Hematopoietic multipotent progenitor cell treated with erythropoietin and hydrocortisone succinate and interleukin-3 and kit ligand, for 4 days (in vitro differentiated cells): ENCODE results near the gene SEZ6L.

Experiments used
- DNase-seq: peaks from one replicate; pipeline ENCODE4 v3.0.0-alpha.2; 2015

SEZ6L gene

DNA sequence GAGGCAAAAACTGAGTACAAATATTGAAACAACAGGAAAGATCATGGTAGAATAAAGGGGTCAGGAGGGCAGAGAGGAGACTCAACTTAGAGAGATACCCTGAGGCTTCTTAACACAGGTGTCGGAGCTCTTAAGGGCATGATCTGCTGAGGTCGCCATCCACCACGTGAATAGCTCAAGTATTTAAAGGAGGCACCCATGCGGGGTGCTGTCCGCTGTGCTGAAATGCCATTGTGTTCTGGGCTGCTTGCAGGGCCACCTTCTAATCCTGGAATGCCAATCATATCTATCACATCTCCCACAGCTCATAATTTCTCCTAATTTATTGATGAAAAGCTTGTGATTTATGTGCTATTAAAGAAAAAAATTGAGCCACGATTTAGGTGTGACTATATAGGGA is 90.2 kb downstream of the SEZ6L start:
- DNase-seq = peak; percentile 62

GRCh38 chr22:26264162-26264561 is 94.9 kb downstream of the SEZ6L start:
- DNase-seq = no peak

DNA sequence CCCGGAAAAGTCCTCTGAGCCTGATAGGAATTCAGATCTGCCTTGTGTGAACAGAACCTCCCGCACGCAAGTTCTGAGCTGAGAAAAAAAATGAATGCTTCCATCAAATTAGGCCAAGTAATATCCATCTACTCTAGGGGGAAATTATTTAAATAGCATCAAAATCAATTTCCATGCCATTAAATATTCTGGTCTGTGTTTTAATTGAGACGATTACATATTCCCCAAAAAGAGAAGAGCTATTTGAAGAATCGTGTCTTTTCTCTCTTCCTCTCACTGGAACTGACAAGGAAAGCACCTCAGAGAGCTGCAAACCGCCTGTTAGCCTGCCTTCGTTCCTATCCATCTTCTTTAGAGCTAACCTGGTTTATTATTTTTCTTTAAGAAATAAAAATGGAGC is 96.0 kb downstream of the SEZ6L start:
- no peak for DNase-seq

GRCh38 chr22:26265909-26266308 is 96.6 kb downstream of the SEZ6L start:
- DNase-seq = no peak

- DNase-seq = no peak
Observed at GRCh38 chr22:26267856-26268255, 98.6 kb downstream of the SEZ6L start.

DNA sequence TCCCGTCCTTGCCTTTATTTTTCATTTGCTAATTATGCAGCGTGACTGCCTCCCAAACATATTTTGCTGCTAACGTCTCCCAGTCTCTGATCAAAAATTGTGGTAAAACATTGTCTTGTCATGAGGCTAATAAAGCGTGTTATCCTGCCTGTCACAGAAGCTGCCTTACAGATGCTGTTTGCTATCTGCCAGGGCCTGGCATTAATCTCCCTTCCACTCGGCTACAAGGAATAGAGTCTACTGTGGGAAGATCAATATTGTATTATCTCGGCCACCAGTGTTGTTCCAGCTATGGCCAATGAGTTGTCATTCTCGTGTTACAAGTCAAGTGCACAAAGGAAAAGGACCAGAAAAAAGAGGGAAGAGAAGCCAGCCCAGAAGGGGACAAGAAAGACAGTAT is 100.3 kb downstream of the SEZ6L start:
- DNase-seq = no peak

- no peak for DNase-seq
Observed at GRCh38 chr22:26271427-26271826, 102.2 kb downstream of the SEZ6L start.

DNA sequence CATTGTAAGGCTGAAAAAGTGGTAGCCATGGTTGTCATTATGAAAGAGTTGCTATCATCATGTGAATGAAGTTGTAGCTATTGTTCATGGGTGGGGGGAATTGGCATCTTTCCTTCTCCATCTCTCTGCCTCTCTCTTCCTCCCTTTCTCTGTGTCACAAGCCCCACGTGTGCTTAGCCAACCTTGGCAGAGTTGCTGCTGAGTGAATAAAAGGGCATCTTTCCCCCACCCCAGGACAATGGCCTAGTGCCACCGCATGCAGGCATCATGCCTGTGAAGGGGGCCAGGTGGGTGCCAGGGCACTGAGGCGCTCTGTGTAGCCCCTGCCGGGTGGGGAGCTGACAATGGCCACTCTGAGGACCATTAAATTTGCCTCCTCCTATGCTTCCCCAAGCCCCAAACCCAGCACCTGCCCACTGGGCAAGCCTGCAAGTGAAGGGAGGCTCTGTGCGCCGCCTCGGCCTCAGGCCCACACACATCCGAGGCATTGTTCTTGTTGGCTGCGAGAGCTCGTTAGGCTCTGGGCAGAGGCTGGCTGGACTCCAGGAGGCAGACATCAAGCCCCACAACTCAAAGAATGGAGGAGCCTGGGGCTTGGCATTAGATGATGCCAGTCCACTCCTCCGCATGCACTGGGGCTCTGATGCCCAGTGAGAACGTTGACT is 103.9 kb downstream of the SEZ6L start:
- no peak for DNase-seq

- DNase-seq = no peak
Observed at GRCh38 chr22:26276529-26277160, 107.4 kb downstream of the SEZ6L start.

DNA sequence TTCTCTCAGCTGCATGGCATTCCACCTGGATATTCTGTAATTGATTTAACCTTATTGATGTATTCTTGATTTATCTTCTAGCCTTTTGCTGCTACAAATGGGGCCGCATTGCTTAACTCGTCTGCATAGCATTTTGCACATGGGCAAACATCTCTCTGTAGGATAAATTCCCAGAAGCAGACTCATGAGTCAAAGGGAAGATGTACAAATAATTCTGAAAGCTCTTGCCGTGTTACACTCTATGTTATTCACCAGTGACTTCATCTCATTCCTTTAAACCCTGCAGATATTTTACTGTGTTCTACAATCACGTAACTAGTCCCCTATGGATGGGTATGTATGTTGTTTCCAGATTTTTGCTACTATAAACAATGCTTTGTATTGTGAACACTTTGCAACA is 112.7 kb downstream of the SEZ6L start:
- no peak for DNase-seq

GRCh38 chr22:26283330-26283729 is 114.1 kb downstream of the SEZ6L start:
- no peak for DNase-seq

GRCh38 chr22:26285632-26286031 is 116.4 kb downstream of the SEZ6L start:
- DNase-seq = no peak

GRCh38 chr22:26286091-26286820 is 117.0 kb downstream of the SEZ6L start:
- no peak for DNase-seq

GRCh38 chr22:26287382-26288225 is 118.3 kb downstream of the SEZ6L start:
- no peak for DNase-seq

- no peak for DNase-seq
Observed at GRCh38 chr22:26289611-26290101, 120.4 kb downstream of the SEZ6L start.

DNA sequence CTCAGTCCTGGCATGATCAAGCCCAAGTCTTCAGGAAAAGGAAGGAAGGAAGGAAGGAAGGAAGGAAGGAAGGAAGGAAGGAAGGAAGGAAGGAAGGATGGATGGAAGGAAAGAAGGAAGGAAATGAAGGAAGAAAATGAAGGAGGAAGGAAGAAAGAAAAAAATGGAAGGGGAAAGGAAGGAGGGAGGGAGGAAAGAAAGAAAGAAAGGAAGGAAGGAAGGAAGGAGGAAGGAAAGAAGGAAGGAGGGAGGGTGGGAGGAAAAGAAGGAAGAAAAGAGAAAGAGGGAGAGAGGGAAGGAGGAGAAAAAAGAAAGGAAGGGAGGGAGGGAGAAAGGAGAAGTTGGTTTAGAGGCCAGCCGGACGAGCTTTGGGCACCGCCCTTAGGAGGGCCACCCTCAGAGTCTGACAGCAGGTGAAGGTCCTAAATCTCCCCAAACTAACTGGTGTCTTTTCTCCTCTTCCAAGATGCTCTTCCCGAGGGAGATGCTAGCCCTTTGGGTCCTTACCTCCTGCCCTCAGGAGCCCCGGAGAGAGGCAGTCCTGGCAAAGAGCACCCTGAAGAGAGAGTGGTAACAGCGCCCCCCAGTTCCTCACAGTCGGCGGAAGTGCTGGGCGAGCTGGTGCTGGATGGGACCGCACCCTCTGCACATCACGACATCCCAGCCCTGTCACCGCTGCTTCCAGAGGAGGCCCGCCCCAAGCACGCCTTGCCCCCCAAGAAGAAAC is 122.8 kb downstream of the SEZ6L start:
- no peak for DNase-seq

DNA sequence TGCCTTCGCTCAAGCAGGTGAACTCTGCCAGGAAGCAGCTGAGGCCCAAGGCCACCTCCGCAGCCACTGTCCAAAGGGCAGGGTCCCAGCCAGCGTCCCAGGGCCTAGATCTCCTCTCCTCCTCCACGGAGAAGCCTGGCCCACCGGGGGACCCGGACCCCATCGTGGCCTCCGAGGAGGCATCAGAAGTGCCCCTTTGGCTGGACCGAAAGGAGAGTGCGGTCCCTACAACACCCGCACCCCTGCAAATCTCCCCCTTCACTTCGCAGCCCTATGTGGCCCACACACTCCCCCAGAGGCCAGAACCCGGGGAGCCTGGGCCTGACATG is 123.4 kb downstream of the SEZ6L start:
- no peak for DNase-seq

DNA sequence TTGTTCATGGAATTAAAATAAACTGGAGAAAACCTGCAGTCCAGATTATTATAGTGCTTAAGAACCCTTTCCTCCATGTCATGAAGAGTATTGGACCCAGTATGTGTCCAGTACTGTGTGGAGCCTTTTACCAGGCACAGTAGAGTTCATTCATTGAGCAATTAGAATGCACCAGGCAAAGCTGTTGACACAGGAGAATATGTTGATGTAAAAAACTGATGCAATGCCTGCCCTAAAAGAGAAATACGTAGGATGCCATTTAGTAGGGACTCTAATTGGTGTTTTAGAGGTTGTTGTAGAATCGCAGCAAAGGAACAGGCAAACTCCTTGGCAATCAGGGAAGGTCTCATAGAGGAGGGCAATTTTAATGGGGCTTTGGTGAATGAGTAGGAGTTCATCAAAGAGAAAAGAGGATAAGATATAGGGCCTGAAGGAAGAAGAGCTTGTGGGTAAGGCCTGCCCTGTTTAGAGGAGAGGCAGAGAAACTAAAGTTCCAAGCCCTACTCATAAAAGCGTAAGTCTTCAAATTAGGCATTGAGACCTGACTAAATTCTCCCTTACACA is 126.4 kb downstream of the SEZ6L start:
- no peak for DNase-seq

DNA sequence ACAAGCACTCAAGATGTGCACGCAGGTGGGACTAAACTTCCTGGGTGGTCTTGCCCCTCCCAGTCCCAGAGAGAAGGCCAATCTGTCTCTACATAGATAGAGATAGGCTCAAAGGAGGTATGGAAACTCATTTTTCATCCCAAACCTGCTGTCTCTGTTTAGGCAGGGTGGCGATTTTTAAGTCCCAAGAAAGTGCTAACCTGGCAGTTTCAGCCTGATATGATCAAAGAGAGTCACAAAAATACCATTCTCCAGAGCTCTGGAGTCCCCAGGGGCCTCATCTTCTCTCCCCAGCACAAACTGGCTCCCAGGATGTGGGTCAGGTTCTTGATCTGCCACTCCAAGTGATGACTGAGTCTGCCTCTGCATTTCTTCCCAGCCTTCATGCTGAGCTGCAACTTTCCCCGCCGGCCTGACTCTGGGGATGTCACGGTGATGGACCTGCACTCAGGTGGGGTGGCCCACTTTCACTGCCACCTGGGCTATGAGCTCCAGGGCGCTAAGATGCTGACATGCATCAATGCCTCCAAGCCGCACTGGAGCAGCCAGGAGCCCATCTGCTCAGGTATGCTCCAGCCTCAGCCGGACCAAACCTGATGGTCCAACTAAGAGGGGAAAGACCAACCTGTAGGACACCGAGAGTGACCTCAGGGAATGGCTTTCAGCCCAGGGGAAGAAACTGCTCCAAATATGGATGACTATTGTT is 129.5 kb downstream of the SEZ6L start:
- no peak for DNase-seq

DNA sequence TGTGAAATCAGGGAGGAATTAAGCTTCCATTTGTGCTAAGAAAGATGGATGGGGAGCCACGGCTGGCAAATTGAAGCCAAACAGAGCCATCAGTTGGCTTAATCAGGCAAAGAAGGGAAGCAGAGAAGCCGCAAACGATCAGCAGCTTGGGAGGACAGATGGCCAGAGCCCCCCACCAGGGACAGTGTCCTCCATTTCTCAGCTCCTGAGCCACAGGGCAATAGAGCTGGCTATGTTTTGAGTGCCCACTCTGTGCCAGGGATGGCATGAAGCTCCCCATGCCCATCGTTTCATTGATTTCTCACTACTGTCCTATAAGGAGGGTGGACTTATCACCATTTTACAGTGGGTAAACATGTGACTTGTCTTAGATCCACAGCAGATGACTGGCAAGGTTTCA is 133.5 kb downstream of the SEZ6L start:
- no peak for DNase-seq

GRCh38 chr22:26303475-26303874 is 134.2 kb downstream of the SEZ6L start:
- DNase-seq = no peak

DNA sequence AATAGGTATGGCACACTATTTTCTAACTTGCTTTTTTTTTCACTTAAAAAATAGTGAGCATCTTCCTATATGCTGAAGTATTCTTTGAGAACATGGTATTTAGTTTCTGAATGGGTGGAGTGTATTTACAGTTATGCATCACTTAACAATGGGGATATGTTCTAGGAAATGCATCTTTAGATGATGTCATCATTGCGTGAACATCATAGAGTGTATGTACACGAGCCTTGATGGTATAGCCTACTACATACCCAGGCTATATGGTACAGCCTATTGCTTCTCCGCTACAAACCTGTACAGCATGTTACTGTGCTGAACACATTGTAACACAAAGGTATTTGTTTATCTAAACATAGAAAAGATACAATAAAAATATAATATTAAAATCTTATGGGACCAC is 135.5 kb downstream of the SEZ6L start:
- DNase-seq = no peak
